MCF 10A (cell line): Measurements from ENCODE around the gene FARS2. TPM values are rescaled to one million over a fixed set of nuclear protein-coding genes. Genes with fewer than 3 reads are reported as not detected.

Source experiments
- BruUV-seq: library from RNA; stranded (reverse); fragments of 400-500 nt; replicated peaks from 2 replicates; lab custom pipeline; 2021; lab: Mats Ljungman, UMichigan
- CTCF ChIA-PET: fragments of 300-600 bp; sonication (Branson Sonifier 250); formaldehyde crosslinking; extraction: SDS; loops from one replicate; lab custom pipeline; 2021; ENCODE audit warnings: antibody characterized with exemption, inconsistent platforms; lab: Yijun Ruan, JAX
- POLR2A ChIA-PET: fragments of 300-600, 350-650 bp; sonication (Branson Sonifier 250); formaldehyde crosslinking; extraction: SDS; loops from one replicate; lab custom pipeline; 2020; ENCODE audit warnings: antibody characterized with exemption, inconsistent platforms; lab: Yijun Ruan, JAX
- DNase-seq: peaks from one replicate; pipeline ENCODE4 v3.0.0-alpha.2; 2018; ENCODE audit not compliant: unreplicated experiment
- H3K27ac Mint-ChIP-seq: one replicate; pipeline ENCODE4 v1.8.0; 2022; ENCODE audit warnings: mild to moderate bottlenecking, low read depth, mixed read lengths; ENCODE audit not compliant: unreplicated experiment
- H3K27me3 Mint-ChIP-seq: one replicate; pipeline ENCODE4 v1.8.0; 2022; ENCODE audit warnings: mixed read lengths; ENCODE audit not compliant: insufficient read depth, unreplicated experiment
- H3K36me3 Mint-ChIP-seq: one replicate; pipeline ENCODE4 v1.8.0; 2022; ENCODE audit warnings: mild to moderate bottlenecking, moderate library complexity, mixed read lengths; ENCODE audit not compliant: insufficient read depth, unreplicated experiment
- H3K4me1 Mint-ChIP-seq: one replicate; pipeline ENCODE4 v1.8.0; 2022; ENCODE audit warnings: mixed read lengths; ENCODE audit not compliant: insufficient read depth, unreplicated experiment
- H3K4me3 Mint-ChIP-seq: one replicate; pipeline ENCODE4 v1.8.0; 2022; ENCODE audit warnings: mild to moderate bottlenecking, moderate library complexity, mixed read lengths; ENCODE audit not compliant: unreplicated experiment
- H3K9me3 Mint-ChIP-seq: one replicate; pipeline ENCODE4 v1.8.0; 2022; ENCODE audit warnings: mixed read lengths; ENCODE audit not compliant: unreplicated experiment
- intact Hi-C: fragments of 100-400 bp; cut with micrococcal nuclease; formaldehyde crosslinking; loops from 2 replicates; pipeline ENCODE4 v1.14.1; 2022
- total RNA-seq: library from RNA; stranded (reverse); gene quantifications from 2 replicates; pipeline ENCODE4 v1.2.3, GENCODE V29; 2022
- TF ChIP-seq, protein P1 (sequence below): fragments of 200-600 bp; IDR thresholded peaks from one replicate; pipeline ENCODE4 v1.8.0; 2022; ENCODE audit warnings: antibody characterized with exemption, mild to moderate bottlenecking; ENCODE audit not compliant: unreplicated experiment

FARS2 gene
- total RNA-seq, 1 experiment from 2014 or later = 18.2 TPM

DNA sequence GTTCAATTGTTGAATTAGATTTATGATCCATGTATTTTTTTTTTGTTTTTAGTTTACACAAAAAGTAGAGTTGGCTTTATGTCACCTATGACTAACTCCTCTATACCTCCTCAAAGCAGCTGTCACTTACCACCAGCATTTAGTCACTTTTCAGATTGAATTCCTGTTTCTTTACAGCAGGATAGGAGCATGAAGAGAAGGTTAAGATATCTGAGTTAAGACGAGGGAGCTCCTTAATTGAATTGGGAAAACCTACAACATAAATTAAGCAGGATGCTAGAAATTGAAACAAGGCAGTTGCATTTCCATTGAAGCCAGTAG, 237.2 kb downstream of the FARS2 start:
- DNase-seq = no peak
- TF ChIP-seq, protein P1, sequence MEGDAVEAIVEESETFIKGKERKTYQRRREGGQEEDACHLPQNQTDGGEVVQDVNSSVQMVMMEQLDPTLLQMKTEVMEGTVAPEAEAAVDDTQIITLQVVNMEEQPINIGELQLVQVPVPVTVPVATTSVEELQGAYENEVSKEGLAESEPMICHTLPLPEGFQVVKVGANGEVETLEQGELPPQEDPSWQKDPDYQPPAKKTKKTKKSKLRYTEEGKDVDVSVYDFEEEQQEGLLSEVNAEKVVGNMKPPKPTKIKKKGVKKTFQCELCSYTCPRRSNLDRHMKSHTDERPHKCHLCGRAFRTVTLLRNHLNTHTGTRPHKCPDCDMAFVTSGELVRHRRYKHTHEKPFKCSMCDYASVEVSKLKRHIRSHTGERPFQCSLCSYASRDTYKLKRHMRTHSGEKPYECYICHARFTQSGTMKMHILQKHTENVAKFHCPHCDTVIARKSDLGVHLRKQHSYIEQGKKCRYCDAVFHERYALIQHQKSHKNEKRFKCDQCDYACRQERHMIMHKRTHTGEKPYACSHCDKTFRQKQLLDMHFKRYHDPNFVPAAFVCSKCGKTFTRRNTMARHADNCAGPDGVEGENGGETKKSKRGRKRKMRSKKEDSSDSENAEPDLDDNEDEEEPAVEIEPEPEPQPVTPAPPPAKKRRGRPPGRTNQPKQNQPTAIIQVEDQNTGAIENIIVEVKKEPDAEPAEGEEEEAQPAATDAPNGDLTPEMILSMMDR = no peak
- H3K27ac Mint-ChIP-seq = no peak overlapping the region
- intact Hi-C loops = no loop called here
- no peaks in the 10 kb centered on the region for H3K27me3 Mint-ChIP-seq
- CTCF ChIA-PET = interaction anchor here (0.7 kb wide), 2 partner anchors 43 to 722 kb away, joined by 3 to 4 read pairs; no protein-coding TSS in a partner anchor
- BruUV-seq = no TSS peak
- peaks cover 13% of the 10 kb centered on the region for H3K4me1 Mint-ChIP-seq
- POLR2A ChIA-PET = no interaction called here
- no peaks in the 10 kb centered on the region for H3K36me3 Mint-ChIP-seq
- H3K9me3 Mint-ChIP-seq = no peaks in the 10 kb centered on the region
- H3K4me3 Mint-ChIP-seq = no peak overlapping the region

- H3K36me3 Mint-ChIP-seq = no peaks in the 10 kb centered on the region
- no peak overlapping the region for H3K4me3 Mint-ChIP-seq
- H3K9me3 Mint-ChIP-seq = no peaks in the 10 kb centered on the region
- POLR2A ChIA-PET = interaction anchor here (0.6 kb wide), 1 partner anchor 1111 kb away, joined by 6 read pairs; no protein-coding TSS in a partner anchor
- H3K4me1 Mint-ChIP-seq = peaks cover 13% of the 10 kb centered on the region
- H3K27ac Mint-ChIP-seq = peak overlapping the region; percentile 66
- CTCF ChIA-PET = no interaction called here
- no peaks in the 10 kb centered on the region for H3K27me3 Mint-ChIP-seq
- peak; percentile 5 for DNase-seq
- TF ChIP-seq, protein P1 = no peak
- BruUV-seq = no TSS peak
- intact Hi-C loops = no loop called here
Observed at GRCh38 chr6:5499644-5500306, 238.5 kb downstream of the FARS2 start.

GRCh38 chr6:5501837-5502236, 240.5 kb downstream of the FARS2 start:
- BruUV-seq = no TSS peak
- H3K9me3 Mint-ChIP-seq = no peaks in the 10 kb centered on the region
- no peak for DNase-seq
- intact Hi-C loops = loop anchor here (2.0 kb wide), 1 partner anchor 79 kb away; no protein-coding TSS in a partner anchor
- H3K4me3 Mint-ChIP-seq = no peak overlapping the region
- TF ChIP-seq, protein P1 = no peak
- POLR2A ChIA-PET = no interaction called here
- H3K4me1 Mint-ChIP-seq = peaks cover 13% of the 10 kb centered on the region
- no peaks in the 10 kb centered on the region for H3K36me3 Mint-ChIP-seq
- H3K27me3 Mint-ChIP-seq = no peaks in the 10 kb centered on the region
- H3K27ac Mint-ChIP-seq = no peak overlapping the region
- CTCF ChIA-PET = interaction anchor here (0.6 kb wide), 1 partner anchor 19 kb away, joined by 4 read pairs; no protein-coding TSS in a partner anchor

- H3K4me1 Mint-ChIP-seq = peaks cover 10% of the 10 kb centered on the region
- H3K27me3 Mint-ChIP-seq = no peaks in the 10 kb centered on the region
- no peak overlapping the region for H3K27ac Mint-ChIP-seq
- no peak overlapping the region for H3K4me3 Mint-ChIP-seq
- no peak for DNase-seq
- H3K36me3 Mint-ChIP-seq = peaks cover 5% of the 10 kb centered on the region
- BruUV-seq = no TSS peak
- no peaks in the 10 kb centered on the region for H3K9me3 Mint-ChIP-seq
- ChIA-PET CTCF (interaction anchor here (0.6 to 0.9 kb wide), 3 partner anchors 81 to 815 kb away, joined by 3 read pairs; no protein-coding TSS in a partner anchor), POLR2A (interaction anchor here (1.0 kb wide), 1 partner anchor 18 kb away, joined by 3 read pairs; no protein-coding TSS in a partner anchor)
- TF ChIP-seq, protein P1 = no peak
- intact Hi-C loops = no loop called here
Observed at GRCh38 chr6:5504078-5504477, 242.8 kb downstream of the FARS2 start.
